Keratinocyte (primary cell): ENCODE data around the gene ZNF516.

ENCODE experiments used
- EZH2 ChIP-seq: IDR thresholded peaks from one replicate; pipeline ENCODE4 v1.6.1; 2012; ENCODE audit warnings: inconsistent platforms, mild to moderate bottlenecking, low read length, moderate library complexity
- TF ChIP-seq, protein P1 (sequence below), 3 experiments: IDR thresholded peaks in 1 of 3; conservative IDR thresholded peaks in 1 of 3; optimal IDR thresholded peaks in 1 of 3; 2 replicates in 2 of 3; 3 replicates in 1 of 3; pipeline versions ENCODE3 to v1.5.1; 2011; ENCODE audit warnings: low read length in 3 of 3, mild to moderate bottlenecking in 3 of 3, moderate library complexity in 2 of 3, control low read depth in 1 of 3, inconsistent platforms in 1 of 3; ENCODE audit not compliant: insufficient read depth in 2 of 3; ENCODE audit errors: extremely low read depth in 1 of 3

DNA sequence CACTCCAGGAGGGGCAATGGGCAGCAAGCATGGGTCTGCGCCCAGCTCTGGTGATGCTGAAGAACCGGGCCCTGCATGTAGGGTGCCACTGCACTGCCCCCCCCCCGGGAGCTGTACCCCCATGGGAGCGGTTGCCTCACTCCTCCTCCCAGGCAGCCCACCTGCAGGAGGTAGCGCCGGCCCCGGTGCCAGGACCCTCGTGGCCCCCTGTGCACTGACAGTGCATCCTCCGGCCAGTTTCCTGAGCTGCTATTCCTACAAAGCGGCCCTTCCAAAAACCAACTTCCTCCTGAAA is 109.4 kb downstream of the ZNF516 start:
- TF ChIP-seq, protein P1, sequence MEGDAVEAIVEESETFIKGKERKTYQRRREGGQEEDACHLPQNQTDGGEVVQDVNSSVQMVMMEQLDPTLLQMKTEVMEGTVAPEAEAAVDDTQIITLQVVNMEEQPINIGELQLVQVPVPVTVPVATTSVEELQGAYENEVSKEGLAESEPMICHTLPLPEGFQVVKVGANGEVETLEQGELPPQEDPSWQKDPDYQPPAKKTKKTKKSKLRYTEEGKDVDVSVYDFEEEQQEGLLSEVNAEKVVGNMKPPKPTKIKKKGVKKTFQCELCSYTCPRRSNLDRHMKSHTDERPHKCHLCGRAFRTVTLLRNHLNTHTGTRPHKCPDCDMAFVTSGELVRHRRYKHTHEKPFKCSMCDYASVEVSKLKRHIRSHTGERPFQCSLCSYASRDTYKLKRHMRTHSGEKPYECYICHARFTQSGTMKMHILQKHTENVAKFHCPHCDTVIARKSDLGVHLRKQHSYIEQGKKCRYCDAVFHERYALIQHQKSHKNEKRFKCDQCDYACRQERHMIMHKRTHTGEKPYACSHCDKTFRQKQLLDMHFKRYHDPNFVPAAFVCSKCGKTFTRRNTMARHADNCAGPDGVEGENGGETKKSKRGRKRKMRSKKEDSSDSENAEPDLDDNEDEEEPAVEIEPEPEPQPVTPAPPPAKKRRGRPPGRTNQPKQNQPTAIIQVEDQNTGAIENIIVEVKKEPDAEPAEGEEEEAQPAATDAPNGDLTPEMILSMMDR (optimal IDR thresholded peaks at IDR 0.05 in 1 of 3, IDR thresholded peaks at IDR 0.05 in 1 of 3, conservative IDR thresholded peaks at IDR 0.05 in 1 of 3; ENCODE audit: extremely low read depth in 1 of 3, insufficient read depth in 2 of 3, low read length in 3 of 3): no peak
- no peak for TF ChIP-seq EZH2
